ENCODE measurements around the gene LCORL. TPM values are rescaled to one million over a fixed set of nuclear protein-coding genes. Genes with fewer than 3 reads are reported as not detected.

Gene LCORL
- total and polyA plus RNA-seq, 9 of the 15 experiments (the other 6 are each of a cell fraction or from before 2014, with no cell fraction given): 3.1 to 24.5 (median 11.1) TPM

DNA sequence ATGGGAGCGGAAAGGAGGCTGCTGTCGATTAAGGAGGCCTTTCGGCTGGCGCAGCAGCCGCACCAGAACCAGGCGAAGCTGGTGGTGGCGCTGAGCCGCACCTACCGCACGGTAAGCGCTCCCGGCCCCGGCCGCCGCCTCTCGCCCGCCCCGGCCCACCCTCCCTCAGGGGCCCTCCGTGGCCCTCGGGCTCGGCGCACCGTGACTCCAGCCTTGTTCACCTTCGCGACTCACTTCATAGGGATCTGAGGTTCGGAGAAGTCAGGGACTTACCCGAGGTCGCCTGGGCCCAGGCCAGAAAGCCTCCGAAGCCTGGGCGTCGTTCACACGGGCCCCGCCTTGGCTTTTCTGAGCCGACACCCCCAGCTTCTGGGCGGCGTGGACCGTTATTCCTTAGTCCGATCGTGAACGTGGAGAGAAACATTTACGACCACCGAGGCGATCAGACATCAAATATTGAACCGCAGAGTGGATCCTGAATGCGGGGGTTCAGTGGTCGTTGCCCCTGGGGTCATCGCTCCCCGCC, 210.4 kb downstream of the LCORL start (continued):
- TF ChIP-seq, protein P1, sequence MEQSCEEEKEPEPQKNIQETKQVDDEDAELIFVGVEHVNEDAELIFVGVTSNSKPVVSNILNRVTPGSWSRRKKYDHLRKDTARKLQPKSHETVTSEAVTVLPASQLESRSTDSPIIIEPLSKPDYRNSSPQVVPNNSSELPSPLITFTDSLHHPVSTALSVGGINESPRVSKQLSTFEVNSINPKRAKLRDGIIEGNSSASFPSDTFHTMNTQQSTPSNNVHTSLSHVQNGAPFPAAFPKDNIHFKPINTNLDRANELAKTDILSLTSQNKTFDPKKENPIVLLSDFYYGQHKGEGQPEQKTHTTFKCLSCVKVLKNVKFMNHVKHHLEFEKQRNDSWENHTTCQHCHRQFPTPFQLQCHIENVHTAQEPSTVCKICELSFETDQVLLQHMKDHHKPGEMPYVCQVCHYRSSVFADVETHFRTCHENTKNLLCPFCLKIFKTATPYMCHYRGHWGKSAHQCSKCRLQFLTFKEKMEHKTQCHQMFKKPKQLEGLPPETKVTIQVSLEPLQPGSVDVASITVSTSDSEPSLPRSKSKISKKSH (CRISPR knock-in tag; IDR thresholded peaks at IDR 0.05): no peak
- TF ChIP-seq STAG1 (CRISPR knock-in tag; IDR thresholded peaks at IDR 0.05; ENCODE audit: borderline replicate concordance) (peak; percentile 23; the same call in 1 of the 2 replicates), KLF10 (CRISPR knock-in tag; IDR thresholded peaks at IDR 0.05) (no peak), PPARD (CRISPR knock-in tag; IDR thresholded peaks at IDR 0.05) (no peak), RBFOX2 (IDR thresholded peaks at IDR 0.05; ENCODE audit: low read depth, low read length) (peak; percentile 74), NFRKB (IDR thresholded peaks at IDR 0.05; ENCODE audit: low read depth) (peak; percentile 59; the same call in 1 of the 2 replicates), ZNF232 (CRISPR knock-in tag; IDR thresholded peaks at IDR 0.05) (peak; percentile 11; the same call in 1 of the 2 replicates), SOX6 (IDR thresholded peaks at IDR 0.05) (no peak), MEIS2 (IDR thresholded peaks at IDR 0.05; ENCODE audit: partially characterized antibody) (no peak), TEAD2 (tag; IDR thresholded peaks at IDR 0.05) (no peak), RBM22 (IDR thresholded peaks at IDR 0.05; ENCODE audit: low read depth, low read length, poor library complexity, severe bottlenecking) (no peak), CTCFL (IDR thresholded peaks at IDR 0.05; ENCODE audit: borderline replicate concordance, insufficient read depth, low read depth, low read length, poor library complexity, severe bottlenecking) (no peak), HMGN3 (IDR thresholded peaks at IDR 0.05; ENCODE audit: borderline replicate concordance, extremely low read depth, insufficient read length, low read depth, low read length) (peak; percentile 14), ZNF224 (CRISPR knock-in tag; IDR thresholded peaks at IDR 0.05) (0 out of 2 replicates have a peak, but pooled peaks have one; percentile 1), E2F6 (IDR thresholded peaks at IDR 0.05; ENCODE audit: borderline replicate concordance in 1 of 2, extremely low read depth in 1 of 2, insufficient read depth in 1 of 2, insufficient read length in 1 of 2, low read depth in 1 of 2, low read length in 1 of 2, poor library complexity in 1 of 2, severe bottlenecking in 1 of 2) (peak in 1 of 2 experiments; percentile 18), ZBTB33 (CRISPR knock-in tag; IDR thresholded peaks at IDR 0.05) (0 out of 2 replicates have a peak, but pooled peaks have one; percentile 0)
- TF ChIP-seq, protein P2, sequence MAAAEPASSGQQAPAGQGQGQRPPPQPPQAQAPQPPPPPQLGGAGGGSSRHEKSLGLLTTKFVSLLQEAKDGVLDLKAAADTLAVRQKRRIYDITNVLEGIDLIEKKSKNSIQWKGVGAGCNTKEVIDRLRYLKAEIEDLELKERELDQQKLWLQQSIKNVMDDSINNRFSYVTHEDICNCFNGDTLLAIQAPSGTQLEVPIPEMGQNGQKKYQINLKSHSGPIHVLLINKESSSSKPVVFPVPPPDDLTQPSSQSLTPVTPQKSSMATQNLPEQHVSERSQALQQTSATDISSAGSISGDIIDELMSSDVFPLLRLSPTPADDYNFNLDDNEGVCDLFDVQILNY (CRISPR knock-in tag; IDR thresholded peaks at IDR 0.05): no peak
- TF ChIP-seq, protein P3, sequence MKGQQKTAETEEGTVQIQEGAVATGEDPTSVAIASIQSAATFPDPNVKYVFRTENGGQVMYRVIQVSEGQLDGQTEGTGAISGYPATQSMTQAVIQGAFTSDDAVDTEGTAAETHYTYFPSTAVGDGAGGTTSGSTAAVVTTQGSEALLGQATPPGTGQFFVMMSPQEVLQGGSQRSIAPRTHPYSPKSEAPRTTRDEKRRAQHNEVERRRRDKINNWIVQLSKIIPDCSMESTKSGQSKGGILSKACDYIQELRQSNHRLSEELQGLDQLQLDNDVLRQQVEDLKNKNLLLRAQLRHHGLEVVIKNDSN (CRISPR knock-in tag; IDR thresholded peaks at IDR 0.05): 0 out of 2 replicates have a peak, but pooled peaks have one; percentile 8

All from K562 (cell line).